ENCODE data around the gene SLC49A4. TPM values are rescaled to one million over a fixed set of nuclear protein-coding genes. Genes with fewer than 3 reads are reported as not detected.

The SLC49A4 gene
- total and polyA plus RNA-seq, 2 of the 8 experiments (the other 6 are each of a cell fraction or from before 2014, with no cell fraction given) = 9.5 to 10.2 TPM

DNA sequence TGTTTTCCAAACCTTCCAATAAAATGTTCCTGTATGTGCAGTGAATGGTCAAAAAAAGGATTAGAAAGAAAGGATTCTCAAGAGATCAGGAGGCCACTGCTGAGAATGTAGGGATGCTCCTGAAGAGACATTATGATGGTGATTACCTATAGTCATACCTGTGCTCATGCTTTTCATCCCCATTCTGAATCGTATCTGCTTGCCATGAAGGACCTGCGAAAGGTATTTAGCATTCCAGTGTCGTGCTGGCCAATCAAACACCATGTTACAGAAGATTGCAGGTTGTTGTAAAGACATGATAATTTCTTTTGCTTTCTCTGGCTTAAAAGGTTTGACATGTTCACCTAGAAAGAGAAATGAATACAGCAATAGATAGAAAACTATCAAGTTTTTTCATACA, 17.3 kb upstream of the SLC49A4 start:
- Histone ChIP-seq H3K27me3 (replicated peaks in 1 of 4; ENCODE audit: control insufficient read depth in 3 of 4, extremely low read depth in 1 of 4, insufficient read depth in 3 of 4, low read length in 3 of 4) (no peaks in the 10 kb centered on the region), H3K4me1 (replicated peaks in 1 of 4; ENCODE audit: control insufficient read depth in 3 of 4, insufficient read depth in 4 of 4, low read length in 3 of 4) (peaks cover 0 to 4% (median under 1%) of the 10 kb centered on the region in 4 experiments; a peak in 2 of 7 replicates), H3K4me3 (ENCODE audit: extremely low read depth in 1 of 4, insufficient read depth in 2 of 4, low read depth in 3 of 4, low read length in 4 of 4) (peak overlapping the region in 1 of 4 experiments; percentile 34; a peak in 1 of 8 replicates), H4K8ac (ENCODE audit: extremely low read depth, insufficient read depth, low read length) (no peak overlapping the region), H3K79me2 (ENCODE audit: control insufficient read depth in 1 of 2, insufficient read depth in 2 of 2, low read length in 2 of 2) (no peaks in the 10 kb centered on the region), H2AFZ (ENCODE audit: low read length) (no peak overlapping the region), H2BK15ac (ENCODE audit: low read length) (no peak overlapping the region), H3K23ac (ENCODE audit: insufficient read length) (no peak overlapping the region), H2BK20ac (ENCODE audit: low read length) (no peak overlapping the region), H2AK5ac (ENCODE audit: low read depth, low read length) (no peak overlapping the region), H3K14ac (ENCODE audit: insufficient read length) (no peak overlapping the region), H3K27ac (ENCODE audit: low read depth, low read length) (no peak overlapping the region), H3K56ac (replicated peaks; ENCODE audit: insufficient read length, low read depth, low read length) (no peak overlapping the region), H3K9ac (replicated peaks in 1 of 4; ENCODE audit: extremely low read depth in 1 of 4, low read depth in 3 of 4, low read length in 3 of 4) (no peak overlapping the region), H4K5ac (ENCODE audit: insufficient read length, low read depth, low read length) (no peak overlapping the region), H3K4ac (replicated peaks; ENCODE audit: insufficient read length, low read depth, low read length) (no peak overlapping the region), H2BK12ac (ENCODE audit: low read depth, low read length) (no peak overlapping the region), H3K36me3 (ENCODE audit: control insufficient read depth in 2 of 4, insufficient read depth in 4 of 4, low read length in 3 of 4) (peaks cover 0 to 6% (median 0%) of the 10 kb centered on the region in 4 experiments; a peak in 3 of 8 replicates), H4K91ac (replicated peaks; ENCODE audit: insufficient read length, low read length) (no peak overlapping the region), H2BK120ac (replicated peaks; ENCODE audit: low read depth, low read length) (no peak overlapping the region), H3K79me1 (ENCODE audit: low read depth, low read length) (no peaks in the 10 kb centered on the region), H3K23me2 (ENCODE audit: low read depth, low read length) (no peaks in the 10 kb centered on the region; the same call in 1 of the 2 replicates), H4K20me1 (replicated peaks in 1 of 2; ENCODE audit: control insufficient read depth in 1 of 2, insufficient read depth in 2 of 2, low read length in 2 of 2) (no peaks in the 10 kb centered on the region), H3K4me2 (ENCODE audit: insufficient read depth in 1 of 2, low read depth in 2 of 2, low read length in 2 of 2) (peak overlapping the region in 1 of 2 experiments; percentile 50; a peak in 1 of 4 replicates), H3K9me3 (ENCODE audit: insufficient read depth in 2 of 2, low read depth in 1 of 2, low read length in 1 of 2) (peaks cover 0 to 5% of the 10 kb centered on the region in 2 experiments; a peak in 2 of 4 replicates), H3K18ac (ENCODE audit: extremely low read depth, low read length) (no peak overlapping the region), H2BK5ac (ENCODE audit: low read depth, low read length) (no peak overlapping the region)
- CTCF ChIA-PET (ENCODE audit: partially characterized antibody) = interaction anchor here (1.0 kb wide), 1 partner anchor 135 kb away, joined by 3 read pairs; no protein-coding TSS in a partner anchor
- TF ChIP-seq TCF12 (IDR thresholded peaks at IDR 0.05; ENCODE audit: low read depth, low read length) (no peak), GTF2F1 (IDR thresholded peaks at IDR 0.05; ENCODE audit: borderline replicate concordance, low read depth, low read length) (no peak), CHD2 (IDR thresholded peaks at IDR 0.05; ENCODE audit: low read length) (no peak), PHF8 (conservative IDR thresholded peaks at IDR 0.05; ENCODE audit: low read depth, low read length) (no peak), SP1 (IDR thresholded peaks at IDR 0.05; ENCODE audit: low read depth, low read length) (peak; percentile 41; the same call in 1 of the 2 replicates), CBX5 (IDR thresholded peaks at IDR 0.05; ENCODE audit: low read depth, low read length) (no peak), SUZ12 (IDR thresholded peaks at IDR 0.05; ENCODE audit: low read length) (no peak), SP4 (IDR thresholded peaks at IDR 0.05; ENCODE audit: low read length) (no peak), KDM5A (IDR thresholded peaks at IDR 0.05; ENCODE audit: low read length) (no peak), TEAD4 (IDR thresholded peaks at IDR 0.05; ENCODE audit: low read depth, low read length) (peak; percentile 79)
- TF ChIP-seq, protein P1, sequence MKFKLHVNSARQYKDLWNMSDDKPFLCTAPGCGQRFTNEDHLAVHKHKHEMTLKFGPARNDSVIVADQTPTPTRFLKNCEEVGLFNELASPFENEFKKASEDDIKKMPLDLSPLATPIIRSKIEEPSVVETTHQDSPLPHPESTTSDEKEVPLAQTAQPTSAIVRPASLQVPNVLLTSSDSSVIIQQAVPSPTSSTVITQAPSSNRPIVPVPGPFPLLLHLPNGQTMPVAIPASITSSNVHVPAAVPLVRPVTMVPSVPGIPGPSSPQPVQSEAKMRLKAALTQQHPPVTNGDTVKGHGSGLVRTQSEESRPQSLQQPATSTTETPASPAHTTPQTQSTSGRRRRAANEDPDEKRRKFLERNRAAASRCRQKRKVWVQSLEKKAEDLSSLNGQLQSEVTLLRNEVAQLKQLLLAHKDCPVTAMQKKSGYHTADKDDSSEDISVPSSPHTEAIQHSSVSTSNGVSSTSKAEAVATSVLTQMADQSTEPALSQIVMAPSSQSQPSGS (IDR thresholded peaks at IDR 0.05; ENCODE audit: low read length) = no peak
- POLR2A ChIA-PET (ENCODE audit: partially characterized antibody) = no interaction called here
- 28% methylated on average over 3 of the region's 3 CpGs; no CpG with 5 or more reads in 1 of the 2 experiments for WGBS, 2 experiments (ENCODE audit: extremely low coverage in 1 of 2, insufficient coverage in 1 of 2, insufficient read length in 1 of 2, insufficient replicate concordance in 2 of 2, low coverage in 1 of 2, low lambda C conversion rate in 2 of 2, missing lambda C conversion rate in 1 of 2)
- no peak for DNase-seq (ENCODE audit: low read depth in 1 of 2, low spot score in 2 of 2)
- peak; percentile 78 for FAIRE-seq

Data from H1 (cell line).